ENCODE results near the gene NDUFA6.
A peak's percentile ranks its signal among the peaks of the same experiment; 100 is the strongest.
"Not testable (repeated sequence)": the region's sequence is repeated elsewhere in the genome, so short reads cannot be mapped to it uniquely, and the experiment has no call there.

The NDUFA6 gene

DNA sequence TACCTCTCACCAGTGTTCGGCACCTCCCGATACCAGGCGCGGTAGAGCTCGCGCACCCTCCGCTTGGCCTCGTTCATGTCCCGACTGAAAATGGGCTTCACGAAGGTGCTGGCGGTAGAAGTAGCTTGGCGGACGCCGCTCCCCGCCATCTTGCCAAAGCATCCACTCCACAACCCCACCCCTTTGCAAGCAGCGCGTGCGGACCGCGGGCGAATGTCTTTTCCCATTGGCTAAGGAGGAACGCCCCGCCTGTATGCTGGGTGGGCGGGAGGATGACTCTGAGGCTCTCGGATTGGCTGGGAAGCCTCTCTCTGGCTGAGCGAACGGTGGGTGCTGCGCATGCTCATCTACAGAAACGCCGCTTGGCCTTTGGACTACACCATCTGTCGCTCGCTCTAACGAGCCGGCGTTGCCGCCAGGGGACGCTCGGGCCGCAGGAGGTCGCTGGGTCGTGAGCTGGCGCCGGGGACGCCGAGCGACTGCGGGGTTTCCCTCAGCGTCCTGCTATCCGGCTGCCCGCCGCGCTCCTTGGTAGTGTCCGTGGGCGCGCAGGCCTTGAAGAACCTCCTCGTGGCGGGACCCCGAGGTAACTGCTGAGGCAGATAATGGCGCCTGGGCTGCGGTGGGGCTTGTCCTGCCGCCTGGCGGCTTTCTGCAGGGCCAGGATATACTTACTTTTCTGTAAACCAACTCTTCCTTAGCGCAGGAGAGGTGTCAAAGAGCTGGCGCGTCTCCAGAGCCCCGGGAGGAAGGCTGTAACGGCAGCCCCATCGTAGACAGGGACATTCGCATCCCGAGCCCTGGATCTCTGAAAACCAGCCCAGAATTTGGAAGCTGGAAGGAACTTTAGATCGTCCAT, at the start of gene NDUFA6:
TSS of gene NDUFA6 (minus strand) at position 177 of the 859 bp plus-strand sequence. CDS start at position 149, 28 bp downstream.
- H3K4me3 ChIP-seq, result peak within 1 kb of the TSS; percentile 87
- TF ChIP-seq CTCF (IDR thresholded peaks at IDR 0.05), result peak; percentile 88
- peak within 1 kb of the TSS; percentile 85 to 96 for H3K27ac ChIP-seq
- peak; percentile 99 for DNase-seq (ENCODE audit: low spot score)

DNA sequence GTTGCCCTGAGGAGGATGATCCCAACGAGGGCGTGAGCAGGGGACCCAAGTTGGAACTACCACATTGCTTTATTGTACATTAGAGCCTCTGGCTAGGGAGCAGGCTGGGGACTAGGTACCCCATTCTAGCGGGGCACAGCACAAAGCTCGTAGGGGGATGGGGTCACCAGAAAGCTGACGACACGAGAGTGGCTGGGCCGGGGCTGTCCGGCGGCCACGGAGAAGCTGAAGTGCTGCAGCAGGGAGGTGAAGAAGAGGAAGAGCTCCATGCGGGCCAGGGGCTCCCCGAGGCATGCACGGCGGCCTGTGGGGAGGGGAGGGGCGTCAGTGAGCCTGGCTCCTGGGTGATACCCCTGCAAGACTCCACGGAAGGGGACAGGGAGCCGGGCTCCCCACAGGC, 49.6 kb upstream of the NDUFA6 start:
- DNase-seq (ENCODE audit: low spot score); H3K27ac ChIP-seq; H3K4me3 ChIP-seq: not testable (repeated sequence)

DNA sequence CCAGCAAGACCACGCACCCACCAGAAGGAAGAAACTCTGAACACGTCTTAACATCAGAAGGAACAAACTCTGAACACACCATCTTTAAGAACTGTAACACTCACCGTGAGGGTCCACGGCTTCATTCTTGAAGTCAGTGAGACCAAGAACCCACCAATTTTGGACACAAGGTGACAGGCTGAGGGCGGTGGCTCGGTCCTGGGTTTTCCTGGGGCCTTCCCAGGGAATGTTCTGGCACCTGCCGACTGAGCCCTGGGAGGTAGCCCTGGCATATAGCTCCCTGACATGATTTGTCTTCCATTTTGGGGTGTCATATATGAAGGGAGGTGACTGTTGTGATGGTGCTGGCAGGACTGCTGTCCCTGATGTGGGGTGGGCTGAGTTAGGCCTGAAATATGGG, 48.9 kb upstream of the NDUFA6 start:
- H3K27ac ChIP-seq; H3K4me3 ChIP-seq; DNase-seq (ENCODE audit: low spot score): not testable (repeated sequence)

GRCh38 chr22:42138972-42139371, 48.4 kb upstream of the NDUFA6 start:
- H3K4me3 ChIP-seq, result no peak overlapping the region
- no peak for TF ChIP-seq CTCF (IDR thresholded peaks at IDR 0.05)
- no peak overlapping the region for H3K27ac ChIP-seq
- no peak for DNase-seq (ENCODE audit: low spot score)

- no peak overlapping the region for H3K4me3 ChIP-seq
- H3K27ac ChIP-seq, result no peak overlapping the region
- DNase-seq (ENCODE audit: low spot score), result no peak
- no peak for TF ChIP-seq CTCF (IDR thresholded peaks at IDR 0.05)
Observed at GRCh38 chr22:42138122-42138770, 47.7 kb upstream of the NDUFA6 start.

- not testable (repeated sequence) for DNase-seq (ENCODE audit: low spot score); H3K27ac ChIP-seq; H3K4me3 ChIP-seq
Observed at GRCh38 chr22:42135688-42136087, 45.1 kb upstream of the NDUFA6 start.

DNA sequence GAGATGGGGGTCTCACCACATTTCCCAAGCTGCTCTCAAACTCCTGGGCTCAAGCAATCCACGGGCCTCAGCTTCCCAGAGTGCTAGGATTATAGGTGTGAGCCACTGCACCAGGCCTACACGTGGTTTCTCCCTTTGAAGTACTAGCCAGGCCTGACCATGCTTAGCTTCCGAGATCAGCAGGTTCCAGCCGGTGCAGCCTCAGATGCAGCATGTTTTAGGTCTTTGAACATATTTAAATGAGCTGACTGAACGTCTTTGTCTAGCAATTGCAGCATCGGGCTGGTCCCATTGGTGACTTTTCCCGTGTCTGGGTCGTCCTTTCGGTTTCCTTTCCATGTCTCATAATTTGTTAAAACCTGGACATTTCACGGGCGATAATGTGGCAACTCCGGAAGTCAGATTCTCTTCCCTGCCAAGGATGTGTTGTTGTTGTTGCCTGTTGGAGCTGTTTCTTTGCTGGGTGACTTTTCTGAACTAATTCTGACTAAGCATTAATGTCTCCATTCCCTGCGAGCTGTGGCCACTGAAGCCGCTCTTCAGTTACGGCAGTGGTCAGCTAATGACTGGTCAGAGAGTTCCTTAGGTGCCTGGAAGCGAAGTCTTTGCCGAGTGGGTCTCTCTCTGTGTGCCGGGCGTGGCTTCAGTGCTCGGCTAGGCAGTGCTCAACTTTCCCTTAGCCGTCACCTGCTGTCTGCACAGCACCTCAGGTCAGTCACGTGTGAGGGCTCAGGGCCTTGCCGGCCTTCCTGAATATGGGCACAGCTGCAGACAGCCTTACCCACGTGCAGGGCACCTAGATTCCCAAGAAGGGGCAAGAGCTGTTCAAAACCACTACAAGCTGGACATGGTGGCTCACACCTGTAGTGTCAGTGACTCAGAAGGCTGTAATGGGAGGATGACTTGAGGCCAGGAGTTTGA, 43.8 kb upstream of the NDUFA6 start:
- no peak for TF ChIP-seq CTCF (IDR thresholded peaks at IDR 0.05)
- Histone ChIP-seq H3K27ac (no peak overlapping the region), H3K4me3 (no peak overlapping the region)
- DNase-seq (ENCODE audit: low spot score), result no peak

GRCh38 chr22:42132457-42132856, 41.9 kb upstream of the NDUFA6 start:
- DNase-seq (ENCODE audit: low spot score), result no peak
- no peak overlapping the region for H3K4me3 ChIP-seq
- TF ChIP-seq CTCF (IDR thresholded peaks at IDR 0.05), result no peak
- H3K27ac ChIP-seq, result no peak overlapping the region

All from coronary artery (tissue), 2 donors.